ENCODE data around the gene PLEKHA4.

Gene PLEKHA4

GRCh38 chr19:48861313-48861712 is 7.1 kb downstream of the PLEKHA4 start:
- peaks cover 16% of the 10 kb centered on the region for H3K4me1 ChIP-seq (ENCODE audit: control insufficient read depth, low read length)
- no peak overlapping the region for H3K4me3 ChIP-seq (ENCODE audit: low read length)
- H3K27me3 ChIP-seq (ENCODE audit: control insufficient read depth, low read length): no peaks in the 10 kb centered on the region
- no peak overlapping the region for H3K27ac ChIP-seq (ENCODE audit: low read depth, low read length)
- no peaks in the 10 kb centered on the region for H3K36me3 ChIP-seq (ENCODE audit: control insufficient read depth, low read length)
- H3K4me2 ChIP-seq (ENCODE audit: low read length): no peak overlapping the region
- no peaks in the 10 kb centered on the region for H3K79me2 ChIP-seq (ENCODE audit: control insufficient read depth, low read length)
- H3K9me2 ChIP-seq (replicated peaks; ENCODE audit: control insufficient read depth, low read length): no peaks in the 10 kb centered on the region
- H4K20me1 ChIP-seq (ENCODE audit: control insufficient read depth, insufficient read depth, low read depth, low read length): no peaks in the 10 kb centered on the region
- no peaks in the 10 kb centered on the region for H3F3A ChIP-seq (ENCODE audit: control insufficient read depth, insufficient read depth)
- TF ChIP-seq EZH2phosphoT487 (IDR thresholded peaks at IDR 0.05; ENCODE audit: borderline replicate concordance, low read length): no peak
- TF ChIP-seq CTCF (IDR thresholded peaks at IDR 0.05; ENCODE audit: low read depth, low read length, poor library complexity, severe bottlenecking): no peak
- H3K9me3 ChIP-seq (ENCODE audit: control insufficient read depth, insufficient read depth, low read length): no peaks in the 10 kb centered on the region

DNA sequence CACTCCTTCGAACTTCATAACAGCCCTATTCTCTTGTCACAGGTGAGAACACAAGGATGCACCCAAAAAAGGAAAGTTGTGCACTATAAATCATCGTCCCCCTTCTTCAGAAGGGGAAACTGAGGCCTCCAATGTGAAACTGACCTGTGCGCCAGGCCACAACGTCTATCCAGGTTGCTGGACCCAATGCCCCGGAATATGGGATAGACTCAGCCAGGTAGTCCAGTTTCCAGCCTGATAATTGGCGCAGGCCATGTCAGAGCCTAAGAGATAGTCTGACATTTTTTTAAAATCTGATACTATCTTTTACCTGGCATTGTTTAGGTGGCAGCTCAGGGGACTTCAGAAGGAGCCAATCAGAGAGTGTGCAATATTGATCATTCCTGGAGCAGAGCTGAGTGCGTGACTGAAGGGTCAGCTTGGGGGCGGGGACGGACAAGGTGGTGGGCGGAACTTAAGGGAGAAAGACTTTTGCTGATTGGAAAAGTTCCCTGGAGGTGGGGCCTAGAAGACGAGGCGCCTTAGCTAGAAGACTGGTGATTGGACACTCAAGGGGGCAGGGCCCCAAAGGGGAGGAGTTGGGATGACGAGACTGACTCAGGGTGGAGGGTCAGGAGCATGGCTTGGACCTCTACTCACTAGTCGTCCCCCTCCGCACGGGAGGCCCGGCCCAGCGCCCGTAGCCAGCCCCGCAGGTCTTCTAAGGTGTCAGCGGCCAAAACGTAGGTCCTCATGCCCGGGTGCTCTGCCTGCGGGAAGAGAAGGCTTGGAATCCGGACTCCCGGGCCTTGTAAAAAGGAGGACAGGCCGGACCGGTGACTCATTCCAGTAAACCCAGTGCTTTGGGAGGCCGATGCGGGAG is 8.5 kb downstream of the PLEKHA4 start:
- no peaks in the 10 kb centered on the region for H3F3A ChIP-seq (ENCODE audit: control insufficient read depth, insufficient read depth)
- H3K9me2 ChIP-seq (replicated peaks; ENCODE audit: control insufficient read depth, low read length): no peaks in the 10 kb centered on the region
- H3K27me3 ChIP-seq (ENCODE audit: control insufficient read depth, low read length): no peaks in the 10 kb centered on the region
- H3K4me2 ChIP-seq (ENCODE audit: low read length): peak overlapping the region; percentile 59; the same call in 1 of the 2 replicates
- H3K9me3 ChIP-seq (ENCODE audit: control insufficient read depth, insufficient read depth, low read length): no peaks in the 10 kb centered on the region
- peaks cover 10% of the 10 kb centered on the region for H3K4me1 ChIP-seq (ENCODE audit: control insufficient read depth, low read length)
- H3K79me2 ChIP-seq (ENCODE audit: control insufficient read depth, low read length): no peaks in the 10 kb centered on the region
- no peaks in the 10 kb centered on the region for H3K36me3 ChIP-seq (ENCODE audit: control insufficient read depth, low read length)
- H4K20me1 ChIP-seq (ENCODE audit: control insufficient read depth, insufficient read depth, low read depth, low read length): no peaks in the 10 kb centered on the region
- H3K4me3 ChIP-seq (ENCODE audit: low read length): no peak overlapping the region
- no peak overlapping the region for H3K27ac ChIP-seq (ENCODE audit: low read depth, low read length)
- TF ChIP-seq EZH2phosphoT487 (IDR thresholded peaks at IDR 0.05; ENCODE audit: borderline replicate concordance, low read length): no peak
- no peak for TF ChIP-seq CTCF (IDR thresholded peaks at IDR 0.05; ENCODE audit: low read depth, low read length, poor library complexity, severe bottlenecking)

- H3K27ac ChIP-seq (ENCODE audit: low read depth, low read length): no peak overlapping the region
- H3K4me2 ChIP-seq (ENCODE audit: low read length): peak overlapping the region; percentile 59
- no peaks in the 10 kb centered on the region for H3K36me3 ChIP-seq (ENCODE audit: control insufficient read depth, low read length)
- peaks cover 10% of the 10 kb centered on the region for H3K4me1 ChIP-seq (ENCODE audit: control insufficient read depth, low read length)
- no peaks in the 10 kb centered on the region for H3K79me2 ChIP-seq (ENCODE audit: control insufficient read depth, low read length)
- H3K4me3 ChIP-seq (ENCODE audit: low read length): peak overlapping the region; percentile 47
- no peaks in the 10 kb centered on the region for H4K20me1 ChIP-seq (ENCODE audit: control insufficient read depth, insufficient read depth, low read depth, low read length)
- no peaks in the 10 kb centered on the region for H3K9me3 ChIP-seq (ENCODE audit: control insufficient read depth, insufficient read depth, low read length)
- TF ChIP-seq CTCF (IDR thresholded peaks at IDR 0.05; ENCODE audit: low read depth, low read length, poor library complexity, severe bottlenecking) (no peak), EZH2phosphoT487 (IDR thresholded peaks at IDR 0.05; ENCODE audit: borderline replicate concordance, low read length) (no peak)
- H3K27me3 ChIP-seq (ENCODE audit: control insufficient read depth, low read length): no peaks in the 10 kb centered on the region
- H3F3A ChIP-seq (ENCODE audit: control insufficient read depth, insufficient read depth): no peaks in the 10 kb centered on the region
- H3K9me2 ChIP-seq (replicated peaks; ENCODE audit: control insufficient read depth, low read length): no peaks in the 10 kb centered on the region
These were observed 9.3 kb downstream of the PLEKHA4 start for GRCh38 chr19:48858984-48859710.
